ENCODE results near the gene CASP14.

DNA sequence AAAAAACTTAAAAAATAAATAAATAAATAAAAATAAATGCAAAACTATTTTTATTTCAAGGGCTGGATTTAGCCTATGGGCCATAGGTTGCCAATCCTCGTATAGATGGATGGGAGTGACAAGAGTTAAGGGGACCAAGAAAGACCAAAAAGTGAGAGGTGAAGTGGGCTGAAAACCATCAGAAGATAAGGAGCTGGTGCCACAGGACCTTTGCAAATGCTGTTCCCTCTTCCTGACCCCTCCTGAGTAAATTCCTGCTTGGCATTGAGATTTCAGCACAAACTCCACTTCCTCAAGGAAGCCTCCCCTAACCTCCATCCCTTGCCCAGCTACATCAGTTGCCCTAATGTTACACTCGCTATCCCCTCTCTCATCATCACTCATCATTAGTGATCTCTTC is 43.7 kb downstream of the CASP14 start:
- TF ChIP-seq REST (IDR thresholded peaks at IDR 0.05; ENCODE audit: insufficient read depth in 1 of 2, low read depth in 2 of 2, low read length in 2 of 2) = no peak
- TF ChIP-seq POLR2AphosphoS5 (IDR thresholded peaks at IDR 0.05; ENCODE audit: low read depth, low read length) = no peak
- TF ChIP-seq TAF1 (IDR thresholded peaks at IDR 0.05; ENCODE audit: borderline replicate concordance, insufficient read depth, low read length) = no peak
